ENCODE measurements around the gene PALS1.
A peak's percentile ranks its signal among the peaks of the same experiment; 100 is the strongest.
"Not testable (repeated sequence)": the region's sequence is repeated elsewhere in the genome, so short reads cannot be mapped to it uniquely, and the experiment has no call there.

The PALS1 gene

DNA sequence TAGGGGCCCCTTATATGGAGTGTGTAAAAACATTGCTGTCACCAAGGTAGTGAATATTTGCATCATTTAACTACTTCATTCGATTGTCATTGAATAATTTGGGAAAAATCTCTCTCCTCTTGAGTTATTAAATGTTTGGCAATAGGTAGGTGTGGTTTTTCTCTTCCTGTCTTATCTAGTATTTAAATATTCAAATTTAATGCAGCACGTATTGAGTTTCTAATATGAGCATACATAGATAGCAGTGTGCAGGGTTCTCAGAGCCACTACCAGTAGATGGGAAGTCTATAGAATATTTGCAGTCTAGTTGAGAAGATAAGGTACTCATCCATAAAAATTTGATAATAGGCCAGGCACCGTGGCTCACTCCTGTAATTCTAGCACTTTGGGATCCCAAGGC, 16.7 kb downstream of the PALS1 start:
- DNase-seq (ENCODE audit: low spot score) = no peak

DNA sequence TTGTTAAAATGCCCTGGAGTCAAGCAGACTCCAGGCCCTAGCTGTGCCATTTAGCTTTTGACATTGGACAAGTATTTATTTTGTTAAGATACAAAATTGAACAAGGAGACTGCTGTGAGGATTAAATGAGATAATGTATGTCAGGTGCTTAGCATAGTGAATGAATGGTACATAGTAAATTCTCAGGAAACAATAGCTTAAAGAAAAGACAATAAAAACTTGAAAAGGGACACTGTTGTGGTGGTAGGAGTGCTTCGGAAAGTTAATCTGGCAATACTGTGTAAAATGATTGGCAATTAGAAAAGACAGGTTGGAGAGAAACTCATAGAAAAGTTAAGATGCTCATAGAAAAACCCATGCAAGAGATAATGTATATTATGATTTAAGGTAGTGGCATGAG, 19.7 kb downstream of the PALS1 start:
- DNase-seq (ENCODE audit: low spot score) = no peak

DNA sequence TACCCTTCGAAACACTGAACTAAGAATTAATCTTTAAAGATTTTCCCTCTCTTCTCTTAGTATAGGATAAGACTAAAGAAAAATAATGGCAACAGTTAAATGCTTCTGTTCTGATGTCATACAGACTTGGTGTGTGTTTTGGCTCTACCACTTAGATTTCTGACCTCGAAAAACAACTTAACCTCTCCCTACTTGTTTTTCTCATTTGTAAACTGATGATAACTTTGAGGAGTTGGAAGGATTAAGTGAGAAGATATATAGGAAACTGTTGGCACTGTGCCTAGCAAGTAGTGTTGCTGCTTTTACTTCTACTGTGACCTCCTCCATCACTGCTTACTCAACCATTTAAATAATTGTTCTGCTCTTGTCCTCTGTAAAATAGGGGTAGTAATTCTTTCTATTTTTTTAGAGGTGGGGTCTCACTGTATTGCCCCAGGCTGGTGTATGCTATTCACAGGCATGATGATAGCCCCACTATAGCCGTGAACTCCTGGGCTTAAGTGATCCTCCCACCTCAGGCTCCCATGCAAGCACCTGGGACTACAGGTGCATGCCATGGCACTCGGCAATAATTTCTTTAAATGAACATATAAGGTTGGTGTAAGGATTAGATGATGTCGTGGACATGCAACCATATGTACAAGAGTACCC, 22.4 kb downstream of the PALS1 start:
- DNase-seq (ENCODE audit: low spot score) = no peak

DNA sequence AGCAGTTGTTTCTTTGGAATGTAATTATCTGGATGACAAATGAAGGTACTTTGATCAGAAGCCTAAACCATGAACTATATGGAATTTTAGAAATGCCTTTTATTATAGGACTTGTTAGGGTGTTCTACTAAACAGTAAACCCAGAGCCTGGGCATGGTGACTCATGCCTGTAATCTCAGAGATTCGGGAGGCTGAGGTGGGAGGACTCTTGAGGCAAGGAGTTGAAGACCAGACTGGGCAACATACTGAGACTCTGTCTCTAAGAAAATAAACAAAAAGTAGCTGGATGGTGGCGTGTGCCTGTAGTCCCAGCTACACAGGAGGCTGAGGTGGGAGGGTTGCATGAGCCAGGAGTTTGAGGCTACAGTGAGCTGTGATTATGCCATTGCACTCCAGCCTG, 23.9 kb downstream of the PALS1 start:
- no peak for DNase-seq (ENCODE audit: low spot score)

DNA sequence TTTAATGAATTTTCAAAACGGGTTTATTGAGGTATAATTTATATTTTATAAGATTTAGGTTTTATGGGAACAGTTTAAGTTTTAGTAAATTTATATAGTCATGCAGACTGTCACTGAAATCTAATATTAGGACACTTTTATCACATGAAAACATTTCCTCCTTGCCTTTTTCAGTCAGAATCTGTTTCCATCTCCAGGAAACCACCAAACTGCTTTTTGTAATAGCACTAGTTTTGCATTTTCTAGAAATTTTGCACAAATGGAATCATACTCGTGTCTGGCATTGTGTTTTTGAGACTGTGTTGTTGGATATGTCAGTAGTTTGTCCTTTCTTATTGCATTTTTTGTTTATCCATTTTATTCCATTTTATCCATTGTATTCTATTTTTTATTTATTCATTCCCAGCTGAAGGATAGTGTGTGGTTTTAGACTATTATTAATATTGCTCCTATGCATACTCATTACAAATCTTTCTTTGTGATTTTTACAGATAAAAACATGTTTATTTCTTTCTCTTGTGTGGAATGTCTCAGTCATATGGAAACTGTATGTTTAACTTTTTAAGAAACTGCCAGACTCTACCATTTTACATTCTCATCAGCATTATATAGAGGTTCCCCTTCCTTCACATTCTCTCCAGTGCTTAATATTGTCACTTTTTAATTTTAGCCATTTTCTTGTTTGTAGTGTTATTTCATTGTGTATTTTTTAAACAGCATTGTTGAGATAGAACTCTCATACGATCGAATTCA, 26.5 kb downstream of the PALS1 start:
- DNase-seq (ENCODE audit: low spot score) = peak; percentile 19

DNA sequence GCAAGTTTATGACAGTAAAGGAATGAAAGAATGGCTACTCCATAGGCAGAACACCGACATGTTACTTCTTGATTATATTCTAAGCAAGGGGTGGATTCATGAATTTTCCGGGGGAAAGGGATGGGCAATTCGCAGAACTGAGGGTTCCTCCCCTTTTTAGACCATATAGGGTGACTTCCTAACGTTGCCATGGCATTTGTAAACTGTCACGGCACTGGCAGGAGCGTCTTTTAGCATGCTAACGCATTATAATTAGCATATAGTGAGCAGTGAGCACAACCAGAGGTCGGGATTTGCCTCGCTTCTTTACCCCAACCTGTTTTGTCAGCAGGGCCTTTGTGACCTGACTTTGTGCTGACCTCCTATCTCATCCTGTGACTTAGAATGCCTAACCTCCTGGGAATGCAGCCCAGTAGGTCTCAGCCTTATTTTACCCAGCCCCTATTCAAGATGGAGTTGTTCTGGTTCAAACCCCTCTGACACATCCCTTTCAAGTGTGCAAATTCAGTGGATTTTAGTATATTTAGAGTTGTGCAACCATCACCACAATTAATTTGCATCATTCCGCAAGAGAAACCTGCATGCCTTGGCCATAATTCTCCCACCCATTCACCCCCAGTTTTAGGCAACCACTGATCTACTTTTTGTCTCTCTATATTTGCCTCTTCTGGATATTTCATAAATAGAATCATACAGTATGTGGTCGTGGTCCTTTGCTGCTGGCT, 27.4 kb downstream of the PALS1 start:
- DNase-seq (ENCODE audit: low spot score) = no peak

DNA sequence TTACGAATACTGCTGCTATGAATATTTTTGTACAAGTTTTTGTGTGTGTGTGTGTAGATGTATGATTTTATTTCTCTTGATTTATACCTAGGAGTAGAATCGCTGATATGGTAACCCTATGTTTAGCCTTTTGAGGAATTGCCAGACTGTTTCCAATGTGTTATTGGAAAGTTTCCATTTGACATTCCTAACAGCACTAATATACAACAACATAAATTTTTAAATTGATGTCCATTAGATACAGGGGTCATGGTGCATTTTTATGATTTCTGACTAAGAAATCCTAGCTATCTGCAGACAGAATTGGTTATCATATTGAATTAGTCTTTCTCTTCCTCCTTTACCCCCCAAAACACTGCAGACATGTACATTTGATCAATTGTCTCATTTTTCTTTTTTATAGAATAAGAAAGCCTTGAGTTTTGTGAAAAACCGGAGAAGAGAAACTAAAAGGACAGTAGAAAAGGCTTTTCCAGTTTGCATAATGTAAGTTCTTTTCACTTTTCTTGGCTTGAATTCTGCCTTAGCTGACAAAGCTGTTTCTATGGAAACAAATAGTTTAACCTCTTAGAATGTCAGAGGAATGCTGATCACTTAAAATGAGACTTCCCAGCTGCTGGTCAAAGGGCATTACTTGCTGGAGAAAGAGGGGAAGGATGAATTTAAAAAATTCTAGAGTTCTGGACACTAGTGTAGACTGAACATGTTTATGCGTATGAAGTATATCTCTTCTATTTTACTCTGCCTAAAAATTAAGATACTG, 28.2 kb downstream of the PALS1 start:
- DNase-seq (ENCODE audit: low spot score) = no peak

DNA sequence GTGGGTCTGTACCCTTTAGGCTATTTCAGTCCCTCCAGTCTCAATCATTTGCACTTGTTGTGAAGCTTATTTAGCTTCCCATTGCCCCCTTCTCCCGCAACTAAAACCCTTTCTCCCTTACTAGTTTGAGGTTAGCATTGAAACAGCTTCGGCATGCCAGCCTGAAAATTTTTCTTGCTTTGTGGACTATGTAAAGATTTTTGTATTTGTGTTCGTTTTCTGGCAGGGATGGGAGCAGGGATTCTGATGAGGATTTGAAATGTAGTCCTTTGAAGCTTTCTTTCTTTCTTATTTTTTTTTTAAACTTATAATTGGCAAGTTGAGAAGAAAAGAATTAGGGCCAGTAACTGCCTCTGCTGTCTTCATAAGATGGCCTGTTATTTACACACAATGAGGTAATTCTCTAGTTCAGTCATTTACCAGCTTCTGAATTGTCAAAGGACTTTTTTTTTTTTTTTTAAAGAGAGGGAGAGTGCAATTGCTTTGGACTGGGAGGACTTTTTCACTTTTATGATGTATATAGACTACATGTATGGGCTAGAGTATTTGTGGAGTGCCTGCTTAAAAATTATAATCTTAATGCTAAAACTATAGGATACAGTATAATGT, 29.0 kb downstream of the PALS1 start:
- DNase-seq (ENCODE audit: low spot score) = no peak

DNA sequence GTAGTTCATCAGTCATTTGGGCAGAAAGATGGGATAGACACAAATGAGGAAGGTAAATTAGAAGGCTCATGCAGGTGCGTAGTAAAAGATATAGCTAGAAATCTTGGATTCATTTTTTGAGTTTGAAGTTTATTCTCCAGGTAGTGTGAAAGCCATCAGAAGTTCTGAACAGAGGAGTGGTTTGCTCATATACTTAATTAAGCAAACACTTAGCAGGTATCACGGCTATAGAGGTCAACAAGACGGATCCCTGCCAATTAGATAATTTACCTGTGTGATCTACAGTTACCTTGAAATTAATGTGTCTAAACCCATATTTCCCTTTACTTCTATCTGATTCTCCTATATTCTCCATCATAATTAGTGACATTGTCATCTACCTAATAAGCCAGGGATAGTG, 29.7 kb downstream of the PALS1 start:
- no peak for DNase-seq (ENCODE audit: low spot score)

DNA sequence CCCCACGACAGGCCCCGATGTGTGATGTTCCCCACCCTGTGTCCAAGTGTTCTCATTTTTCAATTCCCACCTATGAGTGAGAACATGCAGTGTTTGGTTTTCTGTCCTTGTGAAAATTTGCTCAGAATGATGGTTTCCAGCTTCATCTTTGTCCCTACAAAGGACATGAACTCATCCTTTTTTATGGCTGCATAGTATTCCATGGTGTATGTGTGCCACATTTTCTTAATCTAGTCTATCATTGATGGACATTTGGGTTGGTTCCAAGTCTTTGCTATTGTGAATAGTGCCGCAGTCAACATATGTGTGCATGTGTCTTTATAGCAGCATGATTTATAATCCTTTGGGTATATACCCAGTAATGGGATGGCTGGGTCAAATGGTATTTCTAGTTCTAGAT, 32.0 kb downstream of the PALS1 start:
- DNase-seq (ENCODE audit: low spot score) = not testable (repeated sequence)

DNA sequence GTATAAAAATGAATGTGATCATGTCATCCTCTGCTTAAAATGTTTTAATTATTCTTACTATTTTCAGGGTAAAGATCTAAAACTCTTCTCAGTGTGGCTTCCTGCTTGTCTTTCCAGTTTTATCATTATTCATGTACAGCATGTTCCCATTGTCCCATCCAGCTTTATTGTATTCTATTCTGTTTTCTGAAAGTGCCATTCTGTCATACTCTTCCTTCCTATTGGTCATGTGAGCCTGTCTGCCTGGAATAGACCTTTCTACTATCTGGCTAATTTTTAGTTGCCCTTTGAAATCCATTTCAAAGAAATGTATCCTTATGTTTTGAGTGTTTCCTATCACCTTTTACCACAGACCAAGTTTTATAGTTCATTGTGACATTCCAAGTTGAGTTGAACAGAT, 34.9 kb downstream of the PALS1 start:
- no peak for DNase-seq (ENCODE audit: low spot score)

DNA sequence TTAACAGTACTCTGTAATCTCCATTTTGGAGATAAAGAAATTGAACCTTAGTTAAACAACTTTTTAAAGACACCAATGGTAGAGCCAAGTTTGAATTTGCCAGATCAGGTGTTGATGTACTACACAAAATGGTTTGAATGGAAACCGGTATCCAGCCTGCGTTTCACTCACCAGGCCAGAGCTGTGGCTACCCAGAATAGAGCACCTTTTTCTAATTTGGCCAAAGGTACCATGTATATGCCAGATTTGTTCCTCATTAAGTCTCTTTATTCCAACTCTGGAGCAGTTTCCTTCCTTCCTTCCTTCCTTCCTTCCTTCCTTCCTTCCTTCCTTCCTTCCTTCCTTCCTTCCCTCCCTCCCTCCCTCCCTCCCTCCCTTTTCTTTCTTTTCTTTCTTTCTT, 39.3 kb downstream of the PALS1 start:
- no peak for DNase-seq (ENCODE audit: low spot score)

DNA sequence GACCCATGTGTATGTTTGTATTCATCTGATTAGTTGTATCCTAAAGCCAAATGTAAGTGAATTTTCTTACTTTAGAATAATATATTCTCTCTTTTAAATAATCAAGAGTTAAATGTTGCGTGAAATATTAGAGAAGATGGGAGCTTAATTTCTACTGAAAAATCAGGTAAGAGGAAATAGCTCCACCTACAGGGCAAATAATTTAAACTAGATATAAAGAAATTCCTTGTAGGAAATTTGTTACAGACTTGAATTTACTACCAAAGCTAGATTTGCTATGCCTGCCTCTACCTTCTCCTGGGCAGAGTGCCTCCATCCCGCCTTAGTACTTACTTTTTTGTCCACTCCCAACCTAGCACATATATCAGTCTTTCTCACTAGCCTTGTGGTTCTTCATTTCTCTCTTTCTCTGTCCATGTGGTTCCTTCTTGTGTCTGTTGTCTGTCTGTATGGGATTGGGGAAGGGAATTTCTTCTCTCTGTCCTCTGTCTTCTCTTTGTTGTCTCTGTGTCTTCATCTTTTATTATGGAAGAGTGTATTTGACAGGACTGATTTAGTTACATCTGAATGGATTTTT, 44.7 kb downstream of the PALS1 start:
- DNase-seq (ENCODE audit: low spot score) = peak; percentile 9
